ENCODE data around the gene MAZ. TPM values are rescaled to one million over a fixed set of nuclear protein-coding genes. Genes with fewer than 3 reads are reported as not detected.

Gene MAZ
- total and polyA plus RNA-seq, 2 donors from 2014 or later: 85.5 to 137 TPM

DNA sequence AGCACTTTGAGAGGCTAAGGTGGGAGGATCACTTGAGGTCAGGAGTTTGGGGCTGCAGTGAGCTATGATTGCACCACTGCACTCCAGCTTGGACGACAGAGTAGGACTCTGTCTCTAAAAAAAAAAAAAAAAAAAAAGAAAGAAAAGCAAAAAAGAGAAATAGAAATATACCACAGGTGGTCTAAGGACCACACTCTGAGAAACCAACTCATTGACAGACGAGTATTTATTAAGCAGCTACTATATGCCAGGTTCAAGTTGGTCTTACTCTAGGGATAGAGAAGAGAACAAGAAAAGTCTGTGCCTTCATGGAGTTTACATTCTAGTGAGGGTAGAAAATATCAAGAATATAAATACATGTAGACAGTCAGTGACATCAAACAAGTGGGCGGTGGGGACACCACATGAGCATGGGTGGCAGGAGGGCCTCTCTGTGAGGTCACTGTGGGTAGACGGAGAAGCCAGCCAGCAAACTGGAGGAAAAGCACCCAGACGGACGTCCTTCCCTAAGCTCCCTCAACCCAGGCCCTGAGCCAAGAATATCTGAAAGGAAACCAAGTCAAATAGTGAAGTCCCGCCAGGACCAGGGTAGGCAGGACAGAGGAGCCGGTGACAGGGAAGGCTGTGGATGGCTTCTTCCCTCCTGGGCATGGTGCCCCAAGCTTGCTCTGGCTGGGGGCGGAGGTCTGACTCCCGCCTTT, 52.0 kb downstream of the MAZ start:
- DNase-seq (no peak), FAIRE-seq (no peak)
- TF ChIP-seq, protein P1, sequence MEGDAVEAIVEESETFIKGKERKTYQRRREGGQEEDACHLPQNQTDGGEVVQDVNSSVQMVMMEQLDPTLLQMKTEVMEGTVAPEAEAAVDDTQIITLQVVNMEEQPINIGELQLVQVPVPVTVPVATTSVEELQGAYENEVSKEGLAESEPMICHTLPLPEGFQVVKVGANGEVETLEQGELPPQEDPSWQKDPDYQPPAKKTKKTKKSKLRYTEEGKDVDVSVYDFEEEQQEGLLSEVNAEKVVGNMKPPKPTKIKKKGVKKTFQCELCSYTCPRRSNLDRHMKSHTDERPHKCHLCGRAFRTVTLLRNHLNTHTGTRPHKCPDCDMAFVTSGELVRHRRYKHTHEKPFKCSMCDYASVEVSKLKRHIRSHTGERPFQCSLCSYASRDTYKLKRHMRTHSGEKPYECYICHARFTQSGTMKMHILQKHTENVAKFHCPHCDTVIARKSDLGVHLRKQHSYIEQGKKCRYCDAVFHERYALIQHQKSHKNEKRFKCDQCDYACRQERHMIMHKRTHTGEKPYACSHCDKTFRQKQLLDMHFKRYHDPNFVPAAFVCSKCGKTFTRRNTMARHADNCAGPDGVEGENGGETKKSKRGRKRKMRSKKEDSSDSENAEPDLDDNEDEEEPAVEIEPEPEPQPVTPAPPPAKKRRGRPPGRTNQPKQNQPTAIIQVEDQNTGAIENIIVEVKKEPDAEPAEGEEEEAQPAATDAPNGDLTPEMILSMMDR (IDR thresholded peaks at IDR 0.05; ENCODE audit: borderline replicate concordance, extremely low read depth, insufficient read depth): no peak
- Histone ChIP-seq H3K4me3 (ENCODE audit: low read length in 3 of 3) (no peak overlapping the region), H3K27me3 (ENCODE audit: control insufficient read depth, insufficient read depth, low read length) (no peaks in the 10 kb centered on the region), H3K36me3 (ENCODE audit: control insufficient read depth in 2 of 3, insufficient read depth in 3 of 3, low read length in 3 of 3) (peaks cover 0 to 5% (median 0%) of the 10 kb centered on the region in 3 donors), H3K4me1 (ENCODE audit: control insufficient read depth in 2 of 3, insufficient read depth in 2 of 3, low read depth in 1 of 3, low read length in 3 of 3) (peaks cover 0 to 12% (median 5%) of the 10 kb centered on the region in 3 donors), H3K9ac (ENCODE audit: low read length in 3 of 3) (no peak overlapping the region), H3K27ac (ENCODE audit: low read depth in 2 of 2, low read length in 2 of 2) (no peak overlapping the region), H3K9me3 (ENCODE audit: control insufficient read depth in 2 of 3, insufficient read depth in 1 of 3, low read length in 3 of 3) (no peaks in the 10 kb centered on the region)
- intact Hi-C loops (cut with DNase I): no loop called here

DNA sequence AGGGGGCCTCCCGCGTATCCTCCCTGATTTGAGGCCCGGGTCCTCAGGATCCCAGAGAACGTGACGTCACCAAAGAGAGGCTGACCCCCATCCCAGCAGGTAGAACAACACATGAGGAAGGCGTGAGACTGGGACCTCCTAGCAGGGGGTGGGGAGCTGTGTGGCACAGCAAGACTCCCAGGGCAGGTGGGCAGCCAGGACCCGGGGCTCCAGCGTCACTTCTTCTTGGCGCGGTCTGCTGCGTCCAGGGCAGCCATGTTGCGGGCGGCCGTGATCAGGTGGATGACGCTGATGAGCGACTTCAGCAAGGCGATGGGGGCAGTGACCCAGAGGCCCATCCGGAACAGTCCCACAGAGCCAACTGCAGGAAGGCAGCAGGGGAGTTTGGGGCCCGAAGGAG, 52.6 kb downstream of the MAZ start:
- H3K36me3 ChIP-seq (ENCODE audit: control insufficient read depth in 2 of 3, insufficient read depth in 3 of 3, low read length in 3 of 3): peaks cover 0 to 5% (median 0%) of the 10 kb centered on the region in 3 donors
- FAIRE-seq (no peak), DNase-seq (no peak)
- H3K27me3 ChIP-seq (ENCODE audit: control insufficient read depth, insufficient read depth, low read length): no peaks in the 10 kb centered on the region
- no peaks in the 10 kb centered on the region for H3K9me3 ChIP-seq (ENCODE audit: control insufficient read depth in 2 of 3, insufficient read depth in 1 of 3, low read length in 3 of 3)
- no peak overlapping the region for H3K4me3 ChIP-seq (ENCODE audit: low read length in 3 of 3)
- H3K4me1 ChIP-seq (ENCODE audit: control insufficient read depth in 2 of 3, insufficient read depth in 2 of 3, low read depth in 1 of 3, low read length in 3 of 3): peaks cover 0 to 12% (median 5%) of the 10 kb centered on the region in 3 donors
- H3K27ac ChIP-seq (ENCODE audit: low read depth in 2 of 2, low read length in 2 of 2): no peak overlapping the region
- no peak overlapping the region for H3K9ac ChIP-seq (ENCODE audit: low read length in 3 of 3)
- intact Hi-C loops (cut with DNase I): no loop called here
- TF ChIP-seq, protein P1 (IDR thresholded peaks at IDR 0.05; ENCODE audit: borderline replicate concordance, extremely low read depth, insufficient read depth): no peak

DNA sequence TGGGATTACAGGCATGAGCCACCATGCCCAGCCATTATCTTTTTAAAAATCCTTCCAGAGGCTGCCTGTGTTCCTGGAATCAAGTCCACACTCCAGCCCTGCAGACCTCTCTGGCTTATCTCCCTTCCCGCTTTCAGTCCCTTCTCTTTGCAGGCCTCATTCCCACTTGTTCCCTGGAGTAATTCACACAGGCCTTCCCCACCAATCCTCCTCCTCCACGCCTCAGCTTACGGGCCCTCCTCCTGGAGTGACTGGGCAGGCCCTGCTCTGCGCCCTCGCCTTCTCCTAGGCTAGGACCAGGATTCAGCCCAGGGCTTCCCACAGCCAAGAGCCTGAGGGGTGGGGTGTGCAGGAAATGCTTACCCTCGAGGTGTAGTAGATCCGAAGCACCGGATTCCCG, 53.9 kb downstream of the MAZ start:
- H3K9me3 ChIP-seq (ENCODE audit: control insufficient read depth in 2 of 3, insufficient read depth in 1 of 3, low read length in 3 of 3): no peaks in the 10 kb centered on the region
- peaks cover 0 to 5% (median 0%) of the 10 kb centered on the region in 3 donors for H3K36me3 ChIP-seq (ENCODE audit: control insufficient read depth in 2 of 3, insufficient read depth in 3 of 3, low read length in 3 of 3)
- no peak overlapping the region for H3K4me3 ChIP-seq (ENCODE audit: low read length in 3 of 3)
- TF ChIP-seq, protein P1 (IDR thresholded peaks at IDR 0.05; ENCODE audit: borderline replicate concordance, extremely low read depth, insufficient read depth): no peak
- H3K9ac ChIP-seq (ENCODE audit: low read length in 3 of 3): no peak overlapping the region
- H3K27ac ChIP-seq (ENCODE audit: low read depth in 2 of 2, low read length in 2 of 2): no peak overlapping the region
- intact Hi-C loops (cut with DNase I): no loop called here
- no peak for FAIRE-seq
- no peaks in the 10 kb centered on the region for H3K27me3 ChIP-seq (ENCODE audit: control insufficient read depth, insufficient read depth, low read length)
- peaks cover 0 to 12% (median 5%) of the 10 kb centered on the region in 3 donors for H3K4me1 ChIP-seq (ENCODE audit: control insufficient read depth in 2 of 3, insufficient read depth in 2 of 3, low read depth in 1 of 3, low read length in 3 of 3)
- DNase-seq: no peak

Other genes starting within 250 kb of the MAZ start
- 8.8 TPM for gene SPN, start 143.3 kb upstream of the MAZ start, total RNA-seq
- gene SPN, start 143.3 kb upstream of the MAZ start, polyA plus RNA-seq (ENCODE audit: insufficient read depth, low read depth, low replicate concordance): 1.0 TPM
- 13.9 TPM for gene QPRT, start 127.3 kb upstream of the MAZ start, total RNA-seq
- gene QPRT, start 127.3 kb upstream of the MAZ start, polyA plus RNA-seq (ENCODE audit: insufficient read depth, low read depth, low replicate concordance): 168 TPM
- 4.9 TPM for gene C16orf54, start 60.5 kb upstream of the MAZ start, total RNA-seq
- gene C16orf54, start 60.5 kb upstream of the MAZ start, polyA plus RNA-seq (ENCODE audit: insufficient read depth, low read depth, low replicate concordance): 0.39 TPM
- not detected for gene ZG16, start 28.3 kb upstream of the MAZ start, total RNA-seq
- gene ZG16, start 28.3 kb upstream of the MAZ start, polyA plus RNA-seq (ENCODE audit: insufficient read depth, low read depth, low replicate concordance): not detected
- 32.3 TPM for gene KIF22, start 15.8 kb upstream of the MAZ start, total RNA-seq
- 42.9 TPM for gene KIF22, start 15.8 kb upstream of the MAZ start, polyA plus RNA-seq (ENCODE audit: insufficient read depth, low read depth, low replicate concordance)
- 1.9 TPM for gene PRRT2, start 5.7 kb downstream of the MAZ start, total RNA-seq
- 0.88 TPM for gene PRRT2, start 5.7 kb downstream of the MAZ start, polyA plus RNA-seq (ENCODE audit: insufficient read depth, low read depth, low replicate concordance)
- gene PAGR1, start 9.6 kb downstream of the MAZ start, total RNA-seq: 23.5 TPM
- 30.0 TPM for gene PAGR1, start 9.6 kb downstream of the MAZ start, polyA plus RNA-seq (ENCODE audit: insufficient read depth, low read depth, low replicate concordance)
- 271 TPM for gene MVP, start 13.9 kb downstream of the MAZ start, total RNA-seq
- gene MVP, start 13.9 kb downstream of the MAZ start, polyA plus RNA-seq (ENCODE audit: insufficient read depth, low read depth, low replicate concordance): 123 TPM
- gene CDIPT, start 56.7 kb downstream of the MAZ start, total RNA-seq: 85.9 TPM
- 148 TPM for gene CDIPT, start 56.7 kb downstream of the MAZ start, polyA plus RNA-seq (ENCODE audit: insufficient read depth, low read depth, low replicate concordance)
- gene SEZ6L2, start 93.0 kb downstream of the MAZ start, total RNA-seq: 32.4 TPM
- gene SEZ6L2, start 93.0 kb downstream of the MAZ start, polyA plus RNA-seq (ENCODE audit: insufficient read depth, low read depth, low replicate concordance): 9.1 TPM
- 8.9 TPM for gene ASPHD1, start 94.0 kb downstream of the MAZ start, total RNA-seq
- gene ASPHD1, start 94.0 kb downstream of the MAZ start, polyA plus RNA-seq (ENCODE audit: insufficient read depth, low read depth, low replicate concordance): 6.1 TPM
- gene KCTD13, start 119.7 kb downstream of the MAZ start, total RNA-seq: 25.8 TPM
- 9.9 TPM for gene KCTD13, start 119.7 kb downstream of the MAZ start, polyA plus RNA-seq (ENCODE audit: insufficient read depth, low read depth, low replicate concordance)
- 127 TPM for gene TMEM219, start 155.6 kb downstream of the MAZ start, total RNA-seq
- 288 TPM for gene TMEM219, start 155.6 kb downstream of the MAZ start, polyA plus RNA-seq (ENCODE audit: insufficient read depth, low read depth, low replicate concordance)
- gene TAOK2, start 167.3 kb downstream of the MAZ start, total RNA-seq: 54.3 TPM
- 19.6 TPM for gene TAOK2, start 167.3 kb downstream of the MAZ start, polyA plus RNA-seq (ENCODE audit: insufficient read depth, low read depth, low replicate concordance)
- gene HIRIP3, start 189.1 kb downstream of the MAZ start, total RNA-seq: 16.0 TPM
- gene HIRIP3, start 189.1 kb downstream of the MAZ start, polyA plus RNA-seq (ENCODE audit: insufficient read depth, low read depth, low replicate concordance): 18.7 TPM
- 74.1 TPM for gene INO80E, start 189.7 kb downstream of the MAZ start, total RNA-seq
- gene INO80E, start 189.7 kb downstream of the MAZ start, polyA plus RNA-seq (ENCODE audit: insufficient read depth, low read depth, low replicate concordance): 52.7 TPM
- gene DOC2A, start 204.5 kb downstream of the MAZ start, total RNA-seq: 1.9 TPM
- 3.5 TPM for gene DOC2A, start 204.5 kb downstream of the MAZ start, polyA plus RNA-seq (ENCODE audit: insufficient read depth, low read depth, low replicate concordance)
- not detected for gene C16orf92, start 216.7 kb downstream of the MAZ start, total RNA-seq
- gene C16orf92, start 216.7 kb downstream of the MAZ start, polyA plus RNA-seq (ENCODE audit: insufficient read depth, low read depth, low replicate concordance): not detected
- gene TLCD3B, start 224.7 kb downstream of the MAZ start, total RNA-seq: not detected
- not detected for gene TLCD3B, start 224.7 kb downstream of the MAZ start, polyA plus RNA-seq (ENCODE audit: insufficient read depth, low read depth, low replicate concordance)

Measured in kidney (tissue), 14 donors.